ENCODE results near the gene FLAD1.

The FLAD1 gene

GRCh38 chr1:155030243-155030795 is 47.2 kb downstream of the FLAD1 start:
- no peak overlapping the region for H3K4me3 ChIP-seq (ENCODE audit: low read depth, low read length)
- no peak for TF ChIP-seq CTCF (IDR thresholded peaks at IDR 0.05; ENCODE audit: low read depth, low read length, missing control alignments)
- no peak for DNase-seq (ENCODE audit: low read depth)
- in situ Hi-C loops (cut with HindIII; ENCODE audit: low sequenced_read_pairs): no loop called here

DNA sequence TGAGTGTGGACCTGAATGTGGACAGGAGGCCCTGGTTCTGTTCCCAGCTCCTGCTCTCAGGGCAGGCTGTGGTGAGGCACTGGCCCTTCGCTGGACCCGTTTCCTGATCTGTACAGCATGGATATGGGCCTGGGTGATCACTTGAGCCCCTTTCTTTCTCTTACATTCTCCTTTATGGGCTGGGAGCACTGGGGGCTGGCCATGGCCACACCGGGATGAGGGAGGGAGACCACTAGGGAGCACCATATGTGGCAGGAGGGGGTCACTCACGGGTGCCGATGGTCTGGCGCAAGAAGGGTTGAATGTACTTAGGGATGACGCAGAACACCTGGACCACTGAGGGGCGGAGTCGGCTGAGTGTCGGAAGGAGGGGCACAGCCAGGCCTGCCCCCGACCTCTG is 47.8 kb downstream of the FLAD1 start:
- no peak for TF ChIP-seq CTCF (IDR thresholded peaks at IDR 0.05; ENCODE audit: low read depth, low read length, missing control alignments)
- no peak overlapping the region for H3K4me3 ChIP-seq (ENCODE audit: low read depth, low read length)
- DNase-seq (ENCODE audit: low read depth): no peak
- in situ Hi-C loops (cut with HindIII; ENCODE audit: low sequenced_read_pairs): no loop called here

- no peak overlapping the region for H3K4me3 ChIP-seq (ENCODE audit: low read depth, low read length)
- TF ChIP-seq CTCF (IDR thresholded peaks at IDR 0.05; ENCODE audit: low read depth, low read length, missing control alignments): no peak
- DNase-seq (ENCODE audit: low read depth): no peak
- in situ Hi-C loops (cut with HindIII; ENCODE audit: low sequenced_read_pairs): no loop called here
Observed at GRCh38 chr1:155032886-155033285, 49.7 kb downstream of the FLAD1 start.

DNA sequence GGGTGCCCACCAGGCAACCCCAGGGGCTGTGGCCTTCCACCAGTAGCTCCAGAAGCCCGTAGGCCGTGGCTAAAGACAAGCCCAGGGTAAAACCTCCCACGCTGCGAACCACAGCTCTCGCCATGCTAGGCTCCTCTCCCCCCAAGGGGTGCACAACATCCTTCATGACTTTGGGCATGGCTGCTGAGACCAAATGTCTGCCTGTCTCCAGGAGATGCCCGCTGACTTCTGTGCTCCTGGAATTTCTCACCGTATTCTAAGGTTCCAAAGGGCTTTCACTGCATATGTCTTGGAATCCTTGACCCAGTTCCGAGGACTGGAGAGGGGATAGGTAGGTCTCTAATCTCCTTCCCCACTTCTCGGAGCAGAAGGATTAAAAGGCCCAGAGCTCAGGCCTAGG is 50.4 kb downstream of the FLAD1 start, which contains the start of the genes DCST1 and DCST2:
DCST1 (plus strand) TSS at position 301 of the 400 bp plus-strand sequence. CDS start 213 bp downstream, outside the sequence.
DCST2 (minus strand) TSS at position 258 of the 400 bp plus-strand sequence; CDS start at position 178, 80 bp downstream.
- no peak within 1 kb of the TSS for H3K4me3 ChIP-seq (ENCODE audit: low read depth, low read length)
- DNase-seq (ENCODE audit: low read depth): no peak
- in situ Hi-C loops (cut with HindIII; ENCODE audit: low sequenced_read_pairs): no loop called here
- no peak for TF ChIP-seq CTCF (IDR thresholded peaks at IDR 0.05; ENCODE audit: low read depth, low read length, missing control alignments)

DNA sequence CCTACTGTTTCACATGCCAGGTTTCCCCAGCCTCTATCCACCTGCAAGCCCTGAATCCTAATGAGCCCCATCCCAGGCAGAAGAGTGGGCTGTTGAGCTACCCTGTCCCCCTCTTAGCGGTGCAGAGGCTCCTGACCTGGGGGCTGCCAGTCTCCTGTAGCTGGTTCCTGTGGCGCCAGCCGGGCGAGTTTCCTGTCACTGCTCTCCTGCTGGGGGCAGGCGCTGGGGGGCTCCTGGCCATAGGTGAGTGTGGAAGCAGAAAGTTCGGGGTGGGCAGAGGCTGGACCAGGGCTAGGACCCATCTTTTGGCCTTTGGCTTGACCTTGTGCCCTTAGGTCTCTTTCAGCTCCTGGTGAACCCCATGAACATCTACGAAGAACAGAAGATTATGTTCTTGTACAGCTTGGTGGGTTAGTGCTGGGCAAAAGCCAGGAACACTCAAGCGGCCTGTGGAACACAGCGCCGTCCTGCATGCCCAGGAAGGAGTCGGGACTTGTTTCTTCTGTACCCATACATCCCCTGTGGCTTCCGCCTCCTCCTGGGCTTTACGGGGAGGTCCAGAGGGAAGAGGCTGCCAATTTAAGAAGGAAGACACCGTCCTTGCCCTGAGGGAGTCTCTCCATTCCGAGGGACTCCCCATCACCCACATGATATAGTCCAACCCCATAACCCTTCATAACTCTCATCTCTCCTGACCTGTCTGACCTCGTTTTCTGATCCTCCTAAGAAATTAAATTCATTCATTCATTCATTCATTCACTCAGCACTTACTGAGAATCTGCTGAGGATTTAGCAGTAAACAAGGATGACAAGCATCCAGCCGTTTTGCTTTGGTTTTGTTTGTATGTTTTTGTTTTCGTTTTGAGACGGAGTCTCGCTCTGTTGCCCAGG is 51.4 kb downstream of the FLAD1 start:
- in situ Hi-C loops (cut with HindIII; ENCODE audit: low sequenced_read_pairs): no loop called here
- DNase-seq (ENCODE audit: low read depth): no peak
- no peak for TF ChIP-seq CTCF (IDR thresholded peaks at IDR 0.05; ENCODE audit: low read depth, low read length, missing control alignments)
- no peak overlapping the region for H3K4me3 ChIP-seq (ENCODE audit: low read depth, low read length)

GRCh38 chr1:155035936-155036335 is 52.8 kb downstream of the FLAD1 start:
- no peak for TF ChIP-seq CTCF (IDR thresholded peaks at IDR 0.05; ENCODE audit: low read depth, low read length, missing control alignments)
- in situ Hi-C loops (cut with HindIII; ENCODE audit: low sequenced_read_pairs): no loop called here
- no peak overlapping the region for H3K4me3 ChIP-seq (ENCODE audit: low read depth, low read length)
- DNase-seq (ENCODE audit: low read depth): no peak

Data from astrocyte of the cerebellum (primary cell).